Stimulated activated CD8-positive, alpha-beta memory T cell treated with anti-CD3 and anti-CD28 coated beads, Interleukin-15, amount 100 ng/mL, for 24 hours (primary cell): ENCODE measurements around the gene SPON2.

Experiments
- DNase-seq: peaks from one replicate; pipeline ENCODE4 v3.0.0-alpha.2; 2020; ENCODE audit warnings: low read depth

SPON2 gene

GRCh38 chr4:1208970-1209704 lies 36.8 kb upstream of the SPON2 start:
- DNase-seq = no peak

DNA sequence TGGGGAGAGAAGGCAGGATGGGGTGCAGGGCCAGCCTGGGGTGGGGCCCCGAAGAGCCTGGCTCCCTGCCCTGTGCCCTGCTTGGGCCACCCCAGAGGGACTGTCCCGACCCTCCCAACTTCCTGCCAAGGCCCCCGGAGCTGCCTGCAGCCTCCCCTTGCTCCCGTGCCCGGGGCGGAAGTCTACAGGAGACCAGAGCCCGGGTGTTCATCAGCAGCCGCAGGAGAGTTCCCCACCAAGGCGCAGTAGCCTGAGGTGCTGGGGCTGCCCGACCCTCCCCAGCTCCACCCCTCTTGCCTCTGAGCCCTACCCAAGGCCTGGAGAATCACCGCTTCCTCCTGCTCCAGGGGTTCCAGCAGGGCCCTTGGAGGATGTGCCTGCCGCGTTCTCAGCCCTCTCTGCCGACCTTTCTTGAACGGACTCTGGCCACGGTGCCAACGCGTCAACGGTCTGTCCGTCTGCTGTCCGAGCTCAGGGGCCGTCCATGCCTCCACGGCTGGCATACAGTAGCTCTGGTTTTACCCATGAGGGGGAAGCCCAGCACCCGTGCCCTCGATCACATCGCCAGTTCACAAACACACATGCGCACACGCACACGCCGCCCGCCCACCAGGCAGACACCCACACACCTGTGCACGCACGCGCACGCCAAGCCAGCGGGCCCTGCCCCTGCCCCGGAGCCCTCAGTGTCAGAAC lies 36.0 kb upstream of the SPON2 start:
- no peak for DNase-seq

- DNase-seq = no peak
Measured at GRCh38 chr4:1207603-1208265, 35.4 kb upstream of the SPON2 start.

DNA sequence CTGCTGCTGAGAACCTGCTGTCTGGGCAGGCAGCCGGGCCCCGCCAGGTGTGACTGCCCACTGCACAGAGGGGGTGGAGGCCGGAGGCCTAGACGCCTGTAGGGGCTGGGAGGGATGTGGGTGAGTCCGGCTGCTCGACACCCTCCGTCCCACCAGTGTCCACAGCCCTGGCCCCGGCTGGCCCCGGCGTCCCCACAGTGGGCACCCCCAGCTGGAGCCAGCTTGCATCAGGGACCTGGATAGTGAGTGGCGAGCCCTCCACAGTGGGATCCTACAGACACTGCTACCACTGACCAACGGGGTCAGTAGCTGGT lies 34.7 kb upstream of the SPON2 start:
- no peak for DNase-seq

- no peak for DNase-seq
Measured at GRCh38 chr4:1206299-1207156, 34.1 kb upstream of the SPON2 start.

DNA sequence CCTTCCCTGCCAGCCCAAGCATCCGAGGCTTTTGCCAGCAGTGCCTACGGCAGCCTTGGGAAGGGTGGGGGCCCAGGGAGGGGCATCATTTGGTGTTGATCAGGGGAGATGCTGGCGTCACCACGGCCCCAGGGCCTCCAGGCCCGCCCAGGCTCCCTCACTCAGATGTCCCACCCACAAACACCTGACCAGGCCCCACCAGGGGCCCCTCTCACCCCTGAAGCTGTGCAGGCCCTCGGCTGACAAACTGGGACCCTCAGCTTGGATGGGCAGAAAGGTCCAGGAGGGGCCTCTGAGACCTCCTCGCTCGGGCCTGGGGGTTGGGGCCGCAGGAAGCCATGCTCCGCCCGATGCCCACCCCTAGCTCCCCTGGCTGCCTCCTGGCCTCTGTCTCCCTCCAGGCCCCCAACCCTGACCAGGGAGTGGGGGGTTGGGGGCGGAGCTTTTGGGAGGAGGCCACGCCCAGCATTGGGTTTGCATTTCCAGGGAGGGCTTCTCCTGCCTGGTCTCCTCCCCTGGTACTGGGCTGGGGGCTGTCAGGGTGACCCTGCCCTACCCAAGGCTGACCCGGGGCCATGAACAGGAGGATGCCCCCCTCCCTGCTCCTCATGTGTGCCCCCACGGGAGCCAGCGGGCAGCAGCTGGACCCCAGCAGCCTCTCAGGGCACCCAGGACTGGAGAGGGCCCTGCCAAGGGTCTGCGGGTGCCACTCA lies 33.4 kb upstream of the SPON2 start:
- DNase-seq = no peak

DNA sequence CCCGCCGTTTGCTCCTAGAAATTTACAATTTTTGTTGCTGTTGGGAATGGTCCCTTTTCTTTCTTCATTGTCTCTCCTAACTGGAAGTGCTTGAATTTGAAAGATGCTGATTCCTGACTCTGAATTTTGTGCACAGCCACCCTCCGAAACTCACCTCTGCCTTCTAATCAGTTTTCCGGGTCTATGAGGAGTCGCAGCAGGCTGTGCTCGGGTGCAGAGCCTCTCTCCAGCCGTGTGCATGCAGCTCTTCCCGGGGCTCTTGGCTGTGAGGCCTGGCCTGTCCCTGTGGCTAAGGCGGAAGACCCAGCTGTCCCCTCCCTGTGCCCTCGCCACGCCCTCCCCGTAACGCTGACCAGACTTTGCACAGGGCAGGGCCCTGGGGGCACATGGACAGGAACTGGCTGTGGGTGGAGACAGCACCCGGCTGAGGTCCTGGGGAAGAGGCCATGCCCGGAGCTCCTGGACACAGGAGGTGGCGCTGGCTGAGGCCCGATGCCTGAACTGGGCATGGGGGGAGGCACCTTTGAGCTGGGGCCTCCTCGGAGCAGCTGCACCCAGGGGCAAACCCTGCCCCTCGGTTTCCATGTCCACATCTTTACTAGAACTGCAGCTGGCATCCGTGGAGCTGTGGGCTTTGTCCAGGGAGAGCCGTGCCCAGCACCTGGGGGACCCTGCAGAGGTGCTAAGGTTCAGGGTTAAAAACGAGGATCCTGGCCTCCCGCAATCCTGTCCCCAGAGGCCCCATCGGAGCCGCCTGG lies 32.6 kb upstream of the SPON2 start:
- no peak for DNase-seq

GRCh38 chr4:1204286-1204827 lies 32.0 kb upstream of the SPON2 start:
- DNase-seq = no peak

- DNase-seq = no peak
Measured at GRCh38 chr4:1203026-1203616, 30.7 kb upstream of the SPON2 start.

GRCh38 chr4:1202526-1203011 lies 30.2 kb upstream of the SPON2 start:
- DNase-seq = no peak

GRCh38 chr4:1201851-1202525 lies 29.6 kb upstream of the SPON2 start:
- peak; percentile 39 for DNase-seq

- DNase-seq = no peak
Measured at GRCh38 chr4:1200425-1201035, 28.1 kb upstream of the SPON2 start.

DNA sequence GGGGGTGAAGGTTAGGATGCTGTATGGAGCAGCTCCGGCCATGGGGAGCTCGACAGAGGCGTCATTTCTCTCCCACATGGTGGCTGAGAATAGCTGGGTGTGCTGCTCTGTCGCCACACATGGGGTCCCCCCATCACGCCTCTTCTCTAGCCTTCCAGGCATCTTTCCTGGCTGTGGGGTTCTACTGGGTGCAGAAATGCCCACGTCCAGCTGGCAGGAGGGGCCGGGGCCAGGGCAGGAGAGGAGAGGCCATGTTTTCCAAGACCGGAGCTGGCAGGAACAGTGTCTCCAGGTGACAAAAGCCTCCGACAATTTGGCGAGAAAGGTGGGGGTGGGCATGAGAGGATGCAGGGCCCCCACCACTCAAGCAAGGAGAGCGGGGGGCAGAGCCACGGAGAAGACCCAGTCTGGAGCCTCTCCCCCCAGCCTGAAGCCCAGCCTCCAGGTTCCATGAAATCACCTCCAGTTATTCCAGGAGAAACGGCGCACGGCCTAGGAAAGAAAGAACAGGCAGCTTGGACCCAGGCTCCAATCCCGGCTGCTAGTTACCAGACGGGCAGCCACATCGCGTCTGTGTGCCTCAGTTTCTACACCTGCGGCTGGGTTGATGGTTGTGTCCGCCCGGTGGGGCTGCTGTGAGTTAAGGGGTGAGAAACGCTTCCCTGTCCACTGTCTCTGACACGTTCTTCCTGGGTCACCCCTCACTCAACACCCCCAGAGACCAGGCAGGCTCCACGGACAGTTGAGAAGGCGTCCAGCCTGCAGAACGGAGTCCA lies 27.4 kb upstream of the SPON2 start:
- no peak for DNase-seq

GRCh38 chr4:1198098-1198844 lies 25.9 kb upstream of the SPON2 start:
- DNase-seq = no peak

- no peak for DNase-seq
Measured at GRCh38 chr4:1196421-1197183, 24.2 kb upstream of the SPON2 start.

- DNase-seq = no peak
Measured at GRCh38 chr4:1195891-1196401, 23.6 kb upstream of the SPON2 start.
